Measurements from ENCODE around the gene GNRH2.
"Not testable (repeated sequence)": the region's sequence is repeated elsewhere in the genome, so short reads cannot be mapped to it uniquely, and the experiment has no call there.

GNRH2 gene

DNA sequence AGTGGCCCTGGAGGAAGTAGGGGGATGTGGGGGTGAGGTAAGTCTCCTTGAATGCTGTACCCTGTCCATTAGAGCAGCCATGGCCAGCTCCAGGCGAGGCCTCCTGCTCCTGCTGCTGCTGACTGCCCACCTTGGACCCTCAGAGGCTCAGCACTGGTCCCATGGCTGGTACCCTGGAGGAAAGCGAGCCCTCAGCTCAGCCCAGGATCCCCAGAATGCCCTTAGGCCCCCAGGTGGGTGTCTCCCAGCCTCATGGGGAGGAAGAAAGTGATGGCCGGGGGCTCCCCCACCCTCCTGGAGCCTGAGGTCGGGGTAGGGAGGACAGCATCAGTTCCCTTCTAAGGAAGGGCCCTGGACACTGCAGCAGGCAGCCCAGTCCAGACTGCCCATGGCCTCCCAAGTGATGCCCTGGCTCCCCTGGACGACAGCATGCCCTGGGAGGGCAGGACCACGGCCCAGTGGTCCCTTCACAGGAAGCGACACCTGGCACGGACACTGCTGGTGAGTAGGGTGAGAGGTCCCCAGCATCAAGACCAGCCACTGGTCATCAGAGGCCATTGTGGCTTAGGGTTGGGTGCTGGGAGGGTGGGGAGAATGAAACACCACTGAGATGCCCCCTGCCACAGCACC is 1.0 kb downstream of the GNRH2 start:
- no peak for DNase-seq

DNA sequence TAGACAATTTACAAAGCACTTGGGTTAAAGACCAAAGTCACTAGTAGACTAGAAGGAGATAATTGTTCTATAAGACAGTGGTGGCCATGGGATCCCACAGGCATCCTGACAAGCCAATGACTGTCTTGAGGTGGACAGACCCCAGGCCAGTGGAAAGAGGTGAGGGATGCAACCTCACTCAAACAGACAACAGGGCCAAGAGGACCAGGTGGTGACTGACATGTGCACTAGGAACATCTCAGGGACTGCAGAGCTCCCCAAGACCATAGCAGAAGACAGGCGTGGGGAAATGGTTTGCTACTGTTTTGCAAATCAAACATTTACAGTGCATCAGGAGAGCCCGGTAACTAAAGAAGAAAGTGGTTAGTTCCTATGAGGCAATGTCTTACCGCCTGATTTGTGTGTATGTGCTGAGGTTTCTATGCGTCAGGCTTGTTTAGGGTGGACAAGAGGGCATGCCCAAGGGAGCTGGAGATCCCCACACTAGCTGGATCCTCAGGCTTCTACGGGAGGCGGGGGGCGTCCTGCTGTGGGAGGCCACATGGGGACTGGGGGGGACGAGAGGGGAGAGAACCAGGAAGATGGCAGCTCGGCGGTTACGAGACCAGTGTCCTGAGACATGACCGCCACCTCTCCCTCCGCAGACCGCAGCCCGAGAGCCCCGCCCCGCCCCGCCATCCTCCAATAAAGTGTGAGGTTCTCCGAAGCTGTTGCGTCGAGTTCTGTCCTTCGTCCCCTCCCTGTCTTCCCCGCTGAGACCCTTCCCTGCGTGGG is 1.8 kb downstream of the GNRH2 start:
- peak in 1 of 2 donors; percentile 38 for DNase-seq

DNA sequence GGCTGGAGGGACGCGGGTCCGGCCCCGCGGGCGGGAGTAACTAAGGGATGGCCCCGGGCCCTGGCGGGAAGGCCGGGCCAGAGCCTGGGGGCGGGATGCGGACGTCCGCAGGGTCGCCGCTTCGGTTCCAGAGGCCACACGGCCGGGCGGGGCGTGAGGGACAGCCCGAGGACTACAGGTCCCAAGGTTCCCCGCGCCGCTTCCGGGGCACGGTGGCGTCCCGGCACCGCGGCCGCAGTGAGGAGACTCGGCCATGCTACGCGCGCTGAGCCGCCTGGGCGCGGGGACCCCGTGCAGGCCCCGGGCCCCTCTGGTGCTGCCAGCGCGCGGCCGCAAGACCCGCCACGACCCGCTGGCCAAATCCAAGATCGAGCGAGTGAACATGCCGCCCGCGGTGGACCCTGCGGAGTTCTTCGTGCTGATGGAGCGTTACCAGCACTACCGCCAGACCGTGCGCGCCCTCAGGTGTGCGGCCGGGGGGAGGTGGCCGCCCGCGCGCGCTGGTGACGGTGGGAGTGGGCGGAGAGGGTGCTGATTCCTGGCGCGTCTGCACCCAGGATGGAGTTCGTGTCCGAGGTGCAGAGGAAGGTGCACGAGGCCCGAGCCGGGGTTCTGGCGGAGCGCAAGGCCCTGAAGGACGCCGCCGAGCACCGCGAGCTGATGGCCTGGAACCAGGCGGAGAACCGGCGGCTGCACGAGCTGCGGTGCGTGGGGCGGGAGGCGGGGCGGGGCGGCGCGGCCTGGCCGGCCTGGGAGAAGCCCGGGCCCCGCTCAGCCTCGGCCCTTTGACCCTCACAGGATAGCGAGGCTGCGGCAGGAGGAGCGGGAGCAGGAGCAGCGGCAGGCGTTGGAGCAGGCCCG is 2.6 kb downstream of the GNRH2 start, which contains the start of gene MRPS26:
Gene MRPS26 (plus strand): TSS at position 237 of the 861 bp plus-strand sequence. CDS start 17 bp downstream, at position 254.
- peak; percentile 76 to 79 for DNase-seq

DNA sequence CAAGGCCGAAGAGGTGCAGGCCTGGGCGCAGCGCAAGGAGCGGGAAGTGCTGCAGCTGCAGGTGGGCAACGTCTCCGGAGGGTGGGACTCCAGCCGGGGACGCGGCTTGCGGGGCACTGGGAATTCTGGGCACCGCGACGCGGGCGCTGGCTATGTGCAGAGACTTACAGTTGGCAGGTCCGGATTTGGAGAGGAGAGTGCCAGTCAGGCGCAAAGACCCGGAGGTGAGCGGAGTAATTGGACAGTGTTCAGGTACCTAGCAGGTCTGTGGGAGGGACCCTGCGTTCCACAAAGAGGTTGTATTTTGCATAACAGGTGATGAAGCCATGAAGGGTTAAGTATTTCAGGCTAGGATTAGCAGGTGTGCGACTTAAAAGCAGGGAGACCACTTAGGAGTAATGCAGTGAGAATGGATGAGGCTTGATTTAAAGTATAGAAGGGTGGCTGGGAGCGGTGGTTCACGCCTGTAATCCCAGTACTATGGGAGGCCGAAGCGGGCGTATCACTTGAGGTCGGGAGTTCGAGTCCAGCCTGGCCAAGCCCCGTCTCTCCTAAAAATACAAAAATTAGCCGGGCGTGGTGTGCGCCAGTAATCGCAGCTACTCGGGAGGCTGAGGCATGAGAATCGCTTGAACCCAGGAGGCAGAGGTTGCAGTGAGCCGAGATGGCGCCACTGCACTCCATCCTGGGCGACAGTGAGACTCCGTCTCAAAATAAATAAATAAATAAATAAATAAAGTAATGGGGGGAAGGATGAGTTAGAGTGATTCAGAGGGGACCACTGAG is 3.4 kb downstream of the GNRH2 start:
- DNase-seq: peak in 1 of 2 donors; percentile 11

DNA sequence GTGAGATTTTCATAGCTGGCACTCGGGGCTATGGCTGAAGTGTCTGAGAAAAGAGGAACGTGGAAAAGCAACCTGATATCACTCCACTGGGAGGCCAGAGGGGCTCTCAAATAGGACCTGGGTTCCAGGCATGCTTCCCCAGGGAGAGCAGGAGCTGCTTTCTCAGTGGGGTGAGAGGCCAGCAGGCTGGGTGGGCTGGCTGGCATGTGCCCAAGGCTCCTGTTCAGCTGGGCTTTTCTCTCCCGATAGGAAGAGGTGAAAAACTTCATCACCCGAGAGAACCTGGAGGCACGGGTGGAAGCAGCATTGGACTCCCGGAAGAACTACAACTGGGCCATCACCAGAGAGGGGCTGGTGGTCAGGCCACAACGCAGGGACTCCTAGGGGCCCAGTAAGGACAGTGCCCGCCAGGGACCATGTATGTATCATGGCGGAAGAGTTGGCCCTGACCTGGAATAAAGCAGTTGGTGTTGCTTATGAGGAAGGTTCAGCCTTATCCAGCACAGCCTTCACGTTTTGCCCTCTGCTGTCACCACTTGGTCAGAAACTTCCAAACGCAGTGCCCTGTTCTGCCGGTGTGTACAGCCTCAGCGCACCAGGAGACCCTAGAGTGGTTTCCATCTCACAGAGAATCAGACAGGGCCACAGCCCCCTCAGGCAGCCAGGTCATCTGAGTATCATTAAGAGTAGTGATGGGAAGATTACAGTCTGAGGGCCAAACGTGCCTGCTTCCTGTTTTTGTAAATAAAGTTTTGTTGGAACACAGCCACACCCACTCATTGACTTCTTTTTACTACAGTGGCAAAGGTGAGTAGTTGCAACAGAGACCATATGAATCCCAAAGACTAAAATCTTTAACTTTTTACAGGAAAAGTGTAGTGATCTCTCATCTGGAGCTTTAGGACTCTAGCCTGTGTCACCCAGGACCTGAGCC is 4.3 kb downstream of the GNRH2 start:
- no peak for DNase-seq

DNA sequence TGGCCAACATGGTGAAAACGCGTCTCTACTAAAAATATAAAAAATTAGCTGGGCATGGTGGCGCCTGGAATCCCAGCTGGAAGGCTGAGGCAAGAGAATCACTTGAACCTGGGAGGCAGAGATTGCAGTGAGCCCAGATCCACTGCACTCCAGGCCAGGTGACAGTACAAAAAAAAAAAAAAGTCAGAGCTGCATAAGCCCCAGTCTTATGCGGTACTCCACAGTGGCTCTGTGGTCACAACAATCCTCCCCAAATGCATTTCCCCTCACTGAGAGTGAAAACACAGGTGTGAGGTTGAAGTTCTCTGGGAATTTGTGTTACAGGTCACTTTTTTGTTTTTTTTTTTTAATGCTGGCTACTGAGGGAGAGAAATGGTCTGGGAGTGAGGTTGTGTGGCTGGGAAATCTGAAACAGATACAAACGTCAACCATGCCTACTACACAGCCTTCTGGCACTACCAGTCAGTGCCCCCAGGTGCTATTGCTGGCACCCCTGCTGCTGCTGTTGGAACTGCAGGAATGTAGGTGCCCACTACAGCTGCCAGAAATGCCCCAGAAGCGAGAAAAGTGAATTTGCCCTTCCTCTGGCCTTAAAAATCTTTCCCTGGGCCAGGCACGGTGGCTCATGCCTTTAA is 8.1 kb downstream of the GNRH2 start:
- DNase-seq: no peak

DNA sequence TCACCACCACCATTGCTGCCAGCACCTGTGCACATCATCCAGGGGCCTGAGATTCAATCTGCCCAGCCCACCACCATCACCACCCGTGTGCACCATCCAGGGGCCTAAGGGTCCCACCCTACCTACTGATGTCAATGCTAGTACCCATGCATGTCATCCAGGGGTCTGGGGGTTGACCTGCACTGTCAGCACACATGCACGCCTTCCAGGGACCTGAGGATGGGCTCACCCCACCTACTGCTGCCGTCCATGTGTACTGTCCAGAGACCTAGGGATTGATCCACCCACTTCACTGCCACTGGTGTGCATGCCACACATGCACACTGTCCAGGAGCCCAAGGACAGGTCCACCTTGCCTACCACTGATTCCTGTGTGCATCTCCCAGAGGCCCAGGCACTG is 16.1 kb downstream of the GNRH2 start:
- DNase-seq: no peak

DNA sequence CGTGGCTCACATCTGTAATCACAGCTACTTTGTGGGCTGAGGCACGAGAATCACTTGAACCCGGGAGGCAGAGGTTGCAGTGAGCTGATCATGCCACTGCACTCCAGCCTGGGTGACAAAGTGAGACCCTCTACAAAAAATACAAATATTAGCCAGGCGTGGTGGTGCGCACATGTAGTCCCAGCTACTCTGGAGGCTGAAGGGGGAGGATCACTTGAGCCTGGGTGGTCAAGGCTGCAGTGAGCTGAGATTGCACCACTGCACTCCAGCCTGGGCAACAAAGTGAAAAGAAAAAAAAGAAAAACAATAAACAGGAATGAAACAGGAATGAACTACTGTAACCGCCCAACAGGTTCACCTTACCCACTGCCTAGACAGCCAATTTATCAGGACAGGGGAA is 20.7 kb downstream of the GNRH2 start:
- not testable (repeated sequence) for DNase-seq

DNA sequence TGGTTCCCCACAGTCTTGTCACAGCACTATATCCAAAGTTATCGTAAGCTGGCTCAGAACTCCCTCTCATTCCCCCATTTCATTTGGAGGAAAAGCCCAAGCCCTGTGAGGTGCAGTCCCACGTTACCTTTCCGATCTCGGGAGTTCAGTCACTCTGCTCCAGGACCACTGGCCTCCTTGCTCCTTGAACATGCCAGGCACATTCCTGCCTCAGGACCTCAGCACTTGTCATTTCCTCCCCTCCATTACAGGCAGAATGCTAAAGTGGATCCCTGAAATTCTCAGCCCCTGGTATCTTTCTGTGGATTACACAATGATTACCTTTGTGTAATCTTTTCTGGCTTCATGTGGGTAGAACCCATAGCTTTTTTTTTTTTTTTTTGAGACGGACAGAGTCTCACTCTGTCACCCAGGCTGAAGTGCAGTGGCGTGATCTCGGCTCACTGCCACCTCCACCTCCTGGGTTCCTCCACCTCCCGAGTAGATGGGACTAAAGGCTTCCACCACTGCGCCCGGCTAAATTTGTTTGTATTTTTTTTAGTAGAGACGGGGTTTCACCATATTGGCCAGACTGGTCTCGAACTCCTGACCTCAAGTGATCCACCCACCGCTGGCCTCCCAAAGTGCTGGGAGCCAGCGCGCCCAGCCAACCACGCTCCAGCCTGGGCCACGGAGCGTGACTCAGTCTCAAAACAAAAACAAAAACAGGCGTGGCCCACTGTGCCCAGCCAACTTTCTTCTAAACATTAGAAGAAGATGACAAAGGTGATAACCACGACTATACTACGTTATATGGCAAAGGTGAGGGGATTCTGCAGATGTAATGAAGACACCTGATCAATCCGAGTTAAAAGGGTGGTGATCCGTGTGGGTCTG is 24.0 kb downstream of the GNRH2 start:
- no peak for DNase-seq

DNA sequence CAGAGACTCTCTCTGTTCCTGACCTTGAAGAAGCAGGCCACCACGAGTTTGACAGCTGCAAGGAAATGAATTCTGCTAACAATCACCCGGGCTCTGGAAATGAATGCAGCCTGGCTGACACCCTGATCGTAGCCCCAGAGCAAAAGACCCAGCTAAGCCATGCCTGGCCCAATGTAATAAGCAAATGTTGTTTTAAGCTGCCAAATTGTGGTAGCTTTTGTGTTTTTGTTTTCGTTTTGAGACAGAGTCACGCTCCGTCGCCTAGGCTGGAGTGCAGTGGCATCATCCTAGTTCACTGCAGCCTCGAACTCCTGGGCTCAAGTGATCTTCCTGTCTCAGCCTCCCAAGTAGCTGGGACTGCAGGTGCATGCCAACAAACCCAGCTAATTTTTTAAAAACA is 24.7 kb downstream of the GNRH2 start:
- no peak for DNase-seq

DNA sequence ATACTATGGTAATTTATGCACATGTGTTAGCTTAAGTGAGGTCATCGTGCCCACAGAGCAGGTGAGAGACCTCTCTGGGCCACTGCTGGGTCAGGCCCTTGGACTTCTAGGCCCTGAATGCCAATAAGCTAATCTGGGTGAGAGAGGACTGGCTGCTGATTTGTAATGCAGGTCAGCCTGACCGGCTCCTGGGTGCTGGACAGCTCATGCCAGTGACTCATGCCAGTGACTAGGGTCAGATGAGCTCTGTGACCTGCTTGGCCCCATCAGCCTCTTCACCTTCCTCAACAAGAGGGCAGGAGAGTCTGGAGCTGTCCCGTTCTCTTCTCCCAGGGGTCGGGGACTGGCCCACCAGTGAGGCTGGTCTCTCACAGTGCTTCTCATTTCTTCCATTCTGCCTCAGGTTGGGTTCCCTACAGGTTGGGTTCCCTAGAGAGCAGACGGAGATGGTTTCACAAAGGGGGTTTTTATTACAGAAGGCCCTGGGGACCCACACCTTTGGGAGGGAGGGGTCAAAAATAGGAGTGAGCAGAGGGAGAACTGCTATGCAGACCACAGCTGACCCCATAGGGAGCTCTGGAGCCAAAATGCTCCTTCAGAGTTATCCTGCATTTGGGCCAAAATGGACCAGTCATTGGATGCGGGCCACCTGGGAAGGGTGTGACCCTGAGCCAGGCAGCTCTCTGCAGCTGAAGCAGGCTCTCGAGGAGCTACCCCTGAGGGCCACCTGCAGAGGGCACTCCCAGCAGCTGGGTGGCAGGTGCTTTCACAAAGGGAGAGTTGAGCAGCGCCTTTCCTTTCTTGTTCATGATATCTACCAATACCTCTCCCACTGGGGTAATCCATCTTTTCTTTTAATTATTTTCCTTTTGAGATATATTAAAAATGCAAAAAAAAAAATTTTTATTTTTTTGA is 25.8 kb downstream of the GNRH2 start:
- peak in 1 of 2 donors; percentile 48 for DNase-seq

DNA sequence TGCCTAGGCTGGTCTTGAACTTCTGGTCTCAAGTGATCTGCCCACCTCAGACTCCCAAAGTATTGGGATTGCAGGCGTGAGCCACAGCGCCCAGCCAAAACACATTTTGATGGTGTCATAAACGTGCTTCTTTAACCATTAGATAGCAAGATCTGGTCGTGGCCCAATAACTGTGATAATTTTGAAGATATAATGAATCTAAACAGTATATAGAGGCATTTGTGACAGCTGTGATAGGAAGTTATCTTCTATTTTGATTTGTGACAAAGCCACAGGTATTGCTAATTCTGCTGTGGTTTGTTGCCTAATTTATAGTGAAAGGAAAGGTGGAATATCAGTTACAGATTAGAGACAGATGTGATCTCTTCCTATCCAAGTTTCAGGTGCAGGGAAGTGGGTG is 27.3 kb downstream of the GNRH2 start:
- DNase-seq: no peak

DNA sequence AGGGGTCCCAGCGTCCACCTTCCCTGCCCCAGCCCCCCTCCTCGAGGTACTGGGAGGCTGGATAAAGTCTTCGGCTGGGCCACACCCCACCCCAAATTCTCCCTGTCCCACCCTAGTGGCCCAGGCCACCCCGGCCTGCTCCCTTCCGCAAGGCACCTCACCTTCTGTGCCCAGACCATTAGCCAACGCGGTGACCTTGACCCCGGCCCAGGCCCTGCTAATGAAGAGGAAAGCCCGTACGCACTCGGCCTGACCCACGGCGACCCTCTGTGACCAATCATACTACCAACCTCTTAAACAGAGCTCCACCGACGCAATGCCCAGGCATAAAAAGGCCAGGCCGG is 27.8 kb downstream of the GNRH2 start:
- no peak for DNase-seq

DNA sequence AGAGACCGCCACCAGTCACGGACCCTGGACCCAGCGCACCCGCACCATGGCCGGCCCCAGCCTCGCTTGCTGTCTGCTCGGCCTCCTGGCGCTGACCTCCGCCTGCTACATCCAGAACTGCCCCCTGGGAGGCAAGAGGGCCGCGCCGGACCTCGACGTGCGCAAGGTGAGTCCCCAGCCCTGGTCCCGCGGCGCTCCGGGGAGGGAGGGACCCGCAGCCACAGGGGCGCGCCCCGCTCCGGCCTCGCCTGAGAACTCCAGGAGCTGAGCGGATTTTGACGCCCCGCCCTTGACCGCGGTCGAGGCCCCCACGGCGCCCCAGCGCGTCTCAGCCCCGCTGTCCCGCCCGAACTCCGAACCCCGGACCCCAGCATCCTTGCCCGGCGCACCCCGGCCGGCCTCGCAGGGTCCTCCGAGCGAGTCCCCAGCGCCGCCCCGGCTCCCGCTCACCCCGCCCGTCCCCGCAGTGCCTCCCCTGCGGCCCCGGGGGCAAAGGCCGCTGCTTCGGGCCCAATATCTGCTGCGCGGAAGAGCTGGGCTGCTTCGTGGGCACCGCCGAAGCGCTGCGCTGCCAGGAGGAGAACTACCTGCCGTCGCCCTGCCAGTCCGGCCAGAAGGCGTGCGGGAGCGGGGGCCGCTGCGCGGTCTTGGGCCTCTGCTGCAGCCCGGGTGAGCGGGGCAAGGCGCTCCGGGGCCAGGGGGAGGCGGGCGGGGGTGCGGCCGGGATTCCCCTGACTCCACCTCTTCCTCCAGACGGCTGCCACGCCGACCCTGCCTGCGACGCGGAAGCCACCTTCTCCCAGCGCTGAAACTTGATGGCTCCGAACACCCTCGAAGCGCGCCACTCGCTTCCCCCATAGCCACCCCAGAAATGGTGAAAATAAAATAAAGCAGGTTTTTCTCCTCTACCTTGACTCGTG is 28.4 kb downstream of the GNRH2 start, which contains the start of gene OXT:
Gene OXT (plus strand): TSS at position 11 of the 920 bp plus-strand sequence. CDS start 36 bp downstream, at position 47.
- DNase-seq: peak; percentile 74 to 79

DNA sequence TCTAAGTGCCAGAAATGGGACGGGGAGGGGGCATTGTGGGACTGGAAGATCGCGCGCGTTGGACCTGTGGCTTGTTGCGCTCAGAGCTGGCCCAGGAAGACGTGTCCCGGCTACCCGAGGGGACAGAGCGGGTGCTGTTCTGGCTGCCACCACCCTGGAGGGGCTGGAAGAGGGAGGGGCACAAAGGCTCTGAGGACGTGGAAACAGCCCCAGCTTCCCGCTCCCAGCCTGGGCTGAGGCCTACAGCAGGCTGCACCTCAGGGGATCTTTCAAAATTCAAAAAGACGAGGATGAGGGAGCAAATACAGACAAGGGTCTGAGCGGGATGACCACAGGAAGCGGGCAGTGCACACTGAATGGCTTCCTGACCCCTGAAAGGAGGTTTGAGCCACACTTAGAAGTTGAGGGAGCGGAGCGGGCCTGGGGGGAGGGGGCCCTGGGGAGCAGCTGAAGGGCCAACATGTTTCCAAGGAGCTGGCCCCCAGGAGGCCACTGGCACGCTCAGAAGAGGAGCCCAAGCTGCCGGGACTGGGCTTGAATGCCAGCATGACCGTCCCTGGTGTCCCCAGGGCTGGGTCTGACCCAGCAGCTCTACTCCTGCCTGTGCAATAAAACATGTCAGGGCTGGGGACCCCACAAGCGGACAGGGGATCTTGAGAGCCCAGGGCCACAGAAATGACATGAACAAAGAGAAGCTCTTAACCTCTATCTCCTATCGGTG is 29.3 kb downstream of the GNRH2 start:
- DNase-seq: no peak

DNA sequence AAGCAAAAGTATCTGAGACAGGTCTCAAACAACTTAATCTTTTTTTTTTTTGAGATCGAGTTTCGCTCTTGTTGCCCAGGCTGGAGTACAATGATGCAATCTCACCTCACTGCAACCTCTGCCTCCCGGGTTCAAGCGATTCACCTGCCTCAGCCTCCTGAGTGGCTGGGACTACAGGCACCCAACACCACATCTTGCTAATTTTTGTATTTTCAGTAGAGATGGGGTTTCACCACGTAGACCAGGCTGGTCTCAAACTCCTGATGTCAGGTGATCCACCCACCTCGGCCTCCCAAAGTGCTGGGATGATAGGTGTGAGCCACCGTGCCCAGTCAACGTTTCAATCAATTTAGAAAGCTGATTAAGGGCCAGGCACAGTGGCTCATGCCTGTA is 29.8 kb downstream of the GNRH2 start:
- DNase-seq: not testable (repeated sequence)

DNA sequence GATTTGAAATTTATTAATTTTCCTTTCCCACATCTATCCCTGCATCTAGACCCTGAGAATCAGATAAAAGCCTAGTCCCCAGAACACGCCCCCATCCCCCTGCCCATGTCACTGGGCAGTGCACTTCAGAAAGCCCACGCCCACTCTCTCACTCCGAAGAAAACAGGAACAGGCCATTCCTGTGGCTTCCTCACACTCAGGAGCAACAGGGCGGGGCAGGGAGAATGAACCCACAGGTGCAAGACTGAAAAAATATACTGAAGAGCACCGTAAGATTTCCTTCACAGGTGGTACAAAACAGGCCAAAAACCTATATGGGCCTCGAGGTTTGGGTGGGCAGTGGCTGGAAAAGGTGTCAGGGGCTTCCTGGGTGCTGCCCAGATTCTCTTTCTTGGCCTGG is 31.4 kb downstream of the GNRH2 start:
- DNase-seq: no peak
